Body of pancreas (tissue), 4 donors: ENCODE data around the gene HGFAC.

Experiments
- POLR2A ChIP-seq, 3 donors: fragments of 450-650 bp; IDR thresholded peaks; one replicate each; pipeline ENCODE4 v1.6.1; 2016; ENCODE audit warnings: antibody characterized with exemption in 3 of 3, mild to moderate bottlenecking in 2 of 3
- TF ChIP-seq, protein P1 (sequence below), 7 experiments: fragments of 450-650 bp in 4 of 7; fragments of 200-600 bp in 3 of 7; sonication (generic) in 3 of 7; IDR thresholded peaks; one replicate each; pipeline ENCODE4 v1.5.1; 2016 to 2019; ENCODE audit warnings: antibody characterized with exemption in 7 of 7

DNA sequence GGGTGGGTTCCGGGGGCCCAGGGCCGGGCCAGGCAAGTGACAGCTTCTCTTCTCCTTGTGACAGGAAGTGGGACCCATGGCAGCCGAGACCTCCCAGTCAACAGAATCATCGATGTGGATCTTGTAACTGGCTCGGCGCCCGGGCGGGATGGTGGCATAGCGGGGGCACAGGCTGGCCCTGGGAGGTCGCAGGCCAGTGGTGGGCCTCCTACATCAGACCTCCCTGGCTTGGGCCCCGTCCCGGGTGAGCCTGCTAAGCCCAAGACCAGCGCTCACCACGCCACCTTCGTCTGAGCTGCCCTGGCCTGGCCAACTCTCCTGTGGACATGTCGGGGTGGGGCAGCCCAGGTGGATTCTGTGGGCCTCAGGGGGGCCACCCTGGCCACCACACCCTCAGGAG, 2.4 kb upstream of the HGFAC start:
- TF ChIP-seq, protein P1, sequence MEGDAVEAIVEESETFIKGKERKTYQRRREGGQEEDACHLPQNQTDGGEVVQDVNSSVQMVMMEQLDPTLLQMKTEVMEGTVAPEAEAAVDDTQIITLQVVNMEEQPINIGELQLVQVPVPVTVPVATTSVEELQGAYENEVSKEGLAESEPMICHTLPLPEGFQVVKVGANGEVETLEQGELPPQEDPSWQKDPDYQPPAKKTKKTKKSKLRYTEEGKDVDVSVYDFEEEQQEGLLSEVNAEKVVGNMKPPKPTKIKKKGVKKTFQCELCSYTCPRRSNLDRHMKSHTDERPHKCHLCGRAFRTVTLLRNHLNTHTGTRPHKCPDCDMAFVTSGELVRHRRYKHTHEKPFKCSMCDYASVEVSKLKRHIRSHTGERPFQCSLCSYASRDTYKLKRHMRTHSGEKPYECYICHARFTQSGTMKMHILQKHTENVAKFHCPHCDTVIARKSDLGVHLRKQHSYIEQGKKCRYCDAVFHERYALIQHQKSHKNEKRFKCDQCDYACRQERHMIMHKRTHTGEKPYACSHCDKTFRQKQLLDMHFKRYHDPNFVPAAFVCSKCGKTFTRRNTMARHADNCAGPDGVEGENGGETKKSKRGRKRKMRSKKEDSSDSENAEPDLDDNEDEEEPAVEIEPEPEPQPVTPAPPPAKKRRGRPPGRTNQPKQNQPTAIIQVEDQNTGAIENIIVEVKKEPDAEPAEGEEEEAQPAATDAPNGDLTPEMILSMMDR (IDR thresholded peaks at IDR 0.05): no peak
- TF ChIP-seq POLR2A (IDR thresholded peaks at IDR 0.05): no peak
